Thyroid gland (tissue), 4 donors: Measurements from ENCODE around the gene SPOP.

Experiments
- POLR2A ChIP-seq, 2 donors: fragments of 450-650 bp; IDR thresholded peaks; one replicate each; pipeline ENCODE4 v1.6.1; 2017; ENCODE audit warnings: antibody characterized with exemption in 2 of 2, mild to moderate bottlenecking in 2 of 2, moderate library complexity in 1 of 2
- TF ChIP-seq, protein P1 (sequence below), 6 experiments: fragments of 200-600 bp in 3 of 6; fragments of 450-650 bp in 3 of 6; sonication (generic) in 3 of 6; IDR thresholded peaks; one replicate each; pipeline ENCODE4 v1.5.1; 2016 to 2019; ENCODE audit warnings: antibody characterized with exemption in 6 of 6, mild to moderate bottlenecking in 2 of 6, inconsistent platforms in 1 of 6, moderate library complexity in 1 of 6

GRCh38 chr17:49577650-49577934 is 100.3 kb downstream of the SPOP start:
- TF ChIP-seq, protein P1, sequence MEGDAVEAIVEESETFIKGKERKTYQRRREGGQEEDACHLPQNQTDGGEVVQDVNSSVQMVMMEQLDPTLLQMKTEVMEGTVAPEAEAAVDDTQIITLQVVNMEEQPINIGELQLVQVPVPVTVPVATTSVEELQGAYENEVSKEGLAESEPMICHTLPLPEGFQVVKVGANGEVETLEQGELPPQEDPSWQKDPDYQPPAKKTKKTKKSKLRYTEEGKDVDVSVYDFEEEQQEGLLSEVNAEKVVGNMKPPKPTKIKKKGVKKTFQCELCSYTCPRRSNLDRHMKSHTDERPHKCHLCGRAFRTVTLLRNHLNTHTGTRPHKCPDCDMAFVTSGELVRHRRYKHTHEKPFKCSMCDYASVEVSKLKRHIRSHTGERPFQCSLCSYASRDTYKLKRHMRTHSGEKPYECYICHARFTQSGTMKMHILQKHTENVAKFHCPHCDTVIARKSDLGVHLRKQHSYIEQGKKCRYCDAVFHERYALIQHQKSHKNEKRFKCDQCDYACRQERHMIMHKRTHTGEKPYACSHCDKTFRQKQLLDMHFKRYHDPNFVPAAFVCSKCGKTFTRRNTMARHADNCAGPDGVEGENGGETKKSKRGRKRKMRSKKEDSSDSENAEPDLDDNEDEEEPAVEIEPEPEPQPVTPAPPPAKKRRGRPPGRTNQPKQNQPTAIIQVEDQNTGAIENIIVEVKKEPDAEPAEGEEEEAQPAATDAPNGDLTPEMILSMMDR (IDR thresholded peaks at IDR 0.05): no peak
- TF ChIP-seq POLR2A (IDR thresholded peaks at IDR 0.05): no peak
